GM19395 (cell line): ENCODE measurements around the gene KRTAP29-1.
"Not testable (repeated sequence)": the region's sequence is repeated elsewhere in the genome, so short reads cannot be mapped to it uniquely, and the experiment has no call there.

ENCODE experiments used
- ATAC-seq: cut with Tn5 transposase; IDR thresholded peaks from one replicate; pipeline ENCODE4 v1.9.1; 2021; ENCODE audit warnings: mild to moderate bottlenecking, moderate library complexity; ENCODE audit not compliant: unreplicated experiment

Gene KRTAP29-1

DNA sequence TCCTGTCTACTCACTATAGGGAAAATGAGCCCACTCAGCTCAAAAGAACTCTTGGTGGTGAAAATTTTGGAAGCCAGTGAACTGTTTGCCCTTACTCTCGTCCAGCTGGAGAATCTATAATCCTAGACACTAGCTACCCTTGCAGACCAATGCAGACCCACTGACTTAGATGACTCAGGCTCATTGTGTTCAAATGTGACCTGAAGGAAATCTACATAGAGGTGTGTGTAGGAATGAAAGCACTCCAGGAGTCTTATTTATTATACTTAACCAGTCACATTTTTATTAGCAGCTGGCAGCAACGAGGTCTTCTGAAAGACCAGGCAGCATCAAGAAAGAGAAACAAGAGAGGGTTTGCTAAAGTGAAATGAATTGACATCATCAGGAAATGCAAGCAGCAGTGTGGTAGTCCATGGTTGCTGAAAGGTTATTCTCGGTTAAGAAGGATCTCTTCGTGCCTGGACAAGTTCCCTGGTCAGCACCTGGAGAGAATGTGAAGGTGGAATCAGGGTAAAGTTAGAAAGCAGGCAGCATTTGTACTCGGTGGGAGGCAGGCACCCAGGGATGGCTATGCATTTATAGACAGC lies 1.4 kb downstream of the KRTAP29-1 start:
- ATAC-seq = no peak

DNA sequence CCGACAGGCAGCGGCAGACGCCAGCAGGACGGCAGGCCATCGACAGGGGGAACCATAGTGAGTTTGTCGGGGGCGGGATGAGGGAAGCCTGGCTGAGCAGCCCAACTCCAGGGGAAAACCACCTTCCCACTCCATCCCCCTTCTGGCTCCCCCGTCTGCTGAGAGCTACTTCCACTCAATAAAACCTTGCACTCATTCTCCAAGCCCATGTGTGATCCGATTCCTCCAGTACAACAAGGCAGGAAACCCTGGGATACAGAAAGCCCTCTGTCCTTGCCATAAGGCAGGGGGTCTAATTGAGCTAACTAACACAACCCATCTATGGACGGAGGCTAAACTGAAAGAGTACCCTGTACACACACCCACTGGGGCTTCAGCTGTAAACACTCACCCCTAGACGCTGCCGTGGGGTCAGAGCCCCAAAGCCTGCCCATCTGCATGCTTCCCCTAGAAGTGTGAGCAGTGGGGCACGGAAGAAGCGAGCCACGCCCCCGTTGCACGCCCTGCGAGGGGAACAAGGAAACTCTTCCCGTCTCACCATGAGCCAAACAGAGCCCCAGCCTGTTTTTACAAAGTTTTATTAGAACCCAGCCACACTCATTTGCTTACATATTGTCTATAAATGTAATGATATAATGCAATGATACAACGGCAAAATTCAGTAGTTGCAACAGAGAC lies 4.1 kb downstream of the KRTAP29-1 start:
- no peak for ATAC-seq

DNA sequence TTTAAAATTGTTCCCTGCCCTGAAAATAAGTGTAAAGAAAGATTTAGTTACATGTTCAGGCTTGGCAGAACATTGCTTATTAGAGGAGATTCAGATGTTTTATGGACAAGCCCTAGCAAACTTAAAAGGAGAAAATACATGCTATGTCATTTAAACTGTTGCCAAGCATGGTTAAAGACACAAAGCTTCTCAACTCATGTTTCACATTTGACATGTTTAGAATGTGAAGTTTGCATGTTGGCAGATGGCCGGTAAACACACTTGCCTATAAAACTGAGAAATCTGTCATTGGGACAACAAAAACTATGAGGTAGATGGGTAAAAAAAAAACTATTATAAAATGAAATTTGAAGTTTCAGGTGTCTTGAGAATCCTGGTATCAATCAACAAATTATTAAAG lies 5.8 kb downstream of the KRTAP29-1 start:
- ATAC-seq = no peak

DNA sequence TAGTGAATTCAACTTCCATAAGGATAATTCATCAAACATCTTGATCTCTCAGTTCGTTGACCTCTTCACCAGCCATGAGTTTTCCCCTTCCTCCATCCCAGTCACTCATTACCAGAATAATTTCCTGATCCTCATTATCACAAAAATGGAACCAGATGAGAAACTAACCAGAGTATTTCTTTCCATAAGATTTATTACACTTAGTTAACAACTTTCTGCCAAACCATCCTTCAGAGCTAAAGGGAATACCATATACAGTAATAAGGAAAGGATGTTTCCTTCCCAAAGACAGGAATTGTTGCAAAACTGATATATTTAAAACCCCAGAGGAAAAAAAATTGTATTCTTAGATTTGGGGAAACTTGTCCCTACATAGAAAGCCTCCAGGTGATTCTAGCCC lies 8.6 kb downstream of the KRTAP29-1 start:
- ATAC-seq = no peak

DNA sequence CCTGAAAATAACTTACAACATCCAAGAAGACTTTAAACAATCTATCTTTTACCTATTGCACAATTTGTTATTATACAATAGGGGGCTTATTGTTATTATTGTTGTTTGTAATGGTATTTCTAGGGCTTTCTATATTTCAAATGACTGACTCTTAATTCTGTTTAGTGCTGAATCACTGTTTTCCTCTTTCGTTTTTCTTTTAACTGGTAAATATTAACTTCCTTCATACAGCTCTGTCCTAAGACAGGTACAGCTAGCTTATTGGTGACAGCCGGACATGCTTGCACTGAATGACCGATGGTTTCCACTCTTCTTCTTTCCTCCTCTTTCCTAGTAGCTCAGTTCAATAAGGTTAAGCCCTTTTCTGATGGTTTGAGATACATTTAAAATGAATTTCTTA lies 15.6 kb downstream of the KRTAP29-1 start:
- no peak for ATAC-seq

DNA sequence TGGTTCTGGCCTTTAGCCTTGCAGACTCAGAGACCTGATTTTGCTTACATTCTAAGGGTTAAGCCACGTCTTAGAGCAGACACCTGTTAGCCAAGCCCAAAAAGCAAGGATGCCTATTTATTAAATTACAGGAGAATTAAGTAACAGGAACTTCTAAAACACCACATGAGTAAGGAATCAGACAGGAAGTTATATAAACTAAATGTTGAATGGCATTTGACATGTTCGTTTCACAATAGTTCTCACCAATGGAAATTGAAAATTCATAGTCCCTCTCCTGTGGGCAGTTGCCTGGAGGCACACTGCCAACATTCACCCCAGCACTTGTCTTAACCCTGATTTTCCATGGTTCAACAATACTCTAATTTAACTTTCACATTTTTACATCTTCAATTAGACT lies 18.1 kb downstream of the KRTAP29-1 start:
- ATAC-seq = no peak

DNA sequence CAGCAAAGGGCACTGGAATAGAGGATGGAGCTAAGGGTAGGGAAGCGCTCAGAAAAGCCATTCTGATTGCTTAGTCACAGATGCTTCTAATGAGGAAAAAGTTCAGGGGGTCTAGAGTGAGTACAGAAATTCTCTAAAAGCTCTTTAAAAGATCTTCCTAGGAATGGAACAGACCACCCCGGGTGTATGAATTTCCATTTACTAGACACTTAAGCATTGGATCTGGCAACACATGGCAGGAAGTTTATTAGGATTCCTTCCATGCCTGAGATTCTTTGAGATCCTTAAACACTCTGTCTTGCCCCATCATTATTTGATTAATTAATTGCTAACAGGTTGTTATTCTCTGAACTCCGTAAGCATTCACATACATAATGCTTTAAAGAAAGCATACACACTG lies 18.6 kb downstream of the KRTAP29-1 start:
- ATAC-seq = no peak

DNA sequence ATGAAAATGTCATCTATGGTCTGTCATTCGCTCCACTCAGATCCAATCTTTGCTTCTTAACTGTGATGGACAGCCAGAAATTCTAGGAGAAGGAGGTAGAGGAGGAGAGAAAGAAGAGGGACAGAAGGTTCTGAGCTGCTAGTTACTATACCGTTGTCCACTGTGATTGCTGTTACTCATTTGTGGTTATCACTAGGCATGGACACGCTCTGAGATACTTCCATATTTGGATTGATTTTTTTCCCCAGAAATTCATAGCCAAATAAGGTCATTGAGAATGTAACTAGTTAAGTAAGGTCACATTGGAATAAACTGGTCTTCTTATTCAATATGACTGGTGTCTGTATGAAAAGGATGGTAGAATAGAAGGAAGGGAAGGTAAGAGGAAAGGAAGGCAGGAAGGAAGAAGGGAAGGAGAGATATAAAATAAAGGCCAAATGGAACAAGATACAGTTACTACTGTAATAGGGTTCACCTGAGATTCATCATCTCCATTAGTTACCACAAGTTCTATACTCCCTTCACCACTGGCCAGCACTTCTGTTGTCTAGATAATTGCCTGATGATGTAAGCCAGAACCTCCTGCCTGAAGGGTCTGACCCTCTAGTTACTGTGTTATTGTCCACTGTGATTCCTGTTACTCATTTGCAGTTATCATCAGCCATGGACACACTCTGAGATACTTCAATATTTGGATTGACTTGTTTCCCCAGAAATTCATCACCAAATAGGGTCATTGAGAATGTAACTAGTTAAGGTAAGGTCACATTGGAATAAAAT lies 24.3 kb downstream of the KRTAP29-1 start:
- ATAC-seq = no peak

DNA sequence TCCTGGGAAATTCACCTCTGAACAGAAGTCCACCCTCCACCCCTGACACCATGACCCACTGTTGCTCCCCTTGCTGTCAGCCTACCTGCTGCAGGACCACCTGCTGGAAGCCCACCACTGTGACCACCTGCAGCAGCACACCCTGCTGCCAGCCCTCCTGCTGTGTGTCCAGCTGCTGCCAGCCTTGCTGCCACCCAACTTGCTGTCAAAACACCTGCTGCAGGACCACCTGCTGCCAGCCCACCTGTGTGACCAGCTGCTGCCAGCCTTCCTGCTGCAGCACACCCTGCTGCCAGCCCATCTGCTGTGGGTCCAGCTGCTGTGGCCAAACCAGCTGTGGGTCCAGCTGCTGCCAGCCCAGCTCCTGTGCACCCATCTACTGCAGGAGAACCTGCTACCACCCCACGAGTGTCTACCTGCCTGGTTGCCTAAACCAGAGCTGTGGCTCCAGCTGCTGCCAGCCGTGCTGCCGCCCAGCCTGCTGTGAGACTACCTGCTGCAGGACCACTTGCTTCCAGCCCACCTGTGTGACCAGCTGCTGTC lies 26.9 kb downstream of the KRTAP29-1 start, which contains the start of gene KRTAP9-7:
Gene KRTAP9-7 (plus strand): TSS at position 51 of the 543 bp plus-strand sequence. CDS start 0 bp downstream, at position 51.
- not testable (repeated sequence) for ATAC-seq

DNA sequence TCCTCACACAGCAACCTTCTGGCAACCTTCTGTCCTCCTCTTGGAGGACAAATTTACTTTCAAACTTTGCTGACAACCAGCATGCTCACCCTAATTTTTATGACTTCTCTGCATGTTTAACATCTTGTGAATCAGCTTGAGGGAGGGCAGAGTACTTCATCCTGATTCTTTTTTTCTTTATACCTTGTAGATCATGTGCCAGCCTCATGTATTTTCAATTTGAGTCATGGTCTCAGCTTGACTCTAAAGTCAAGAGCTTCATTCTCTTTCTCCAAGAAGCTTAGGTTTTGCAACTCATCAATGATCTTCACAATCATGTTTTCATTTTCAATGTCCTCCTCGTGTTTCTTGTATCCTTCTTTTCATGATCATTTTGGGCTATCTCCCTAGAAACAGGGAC lies 30.8 kb downstream of the KRTAP29-1 start:
- ATAC-seq = no peak

DNA sequence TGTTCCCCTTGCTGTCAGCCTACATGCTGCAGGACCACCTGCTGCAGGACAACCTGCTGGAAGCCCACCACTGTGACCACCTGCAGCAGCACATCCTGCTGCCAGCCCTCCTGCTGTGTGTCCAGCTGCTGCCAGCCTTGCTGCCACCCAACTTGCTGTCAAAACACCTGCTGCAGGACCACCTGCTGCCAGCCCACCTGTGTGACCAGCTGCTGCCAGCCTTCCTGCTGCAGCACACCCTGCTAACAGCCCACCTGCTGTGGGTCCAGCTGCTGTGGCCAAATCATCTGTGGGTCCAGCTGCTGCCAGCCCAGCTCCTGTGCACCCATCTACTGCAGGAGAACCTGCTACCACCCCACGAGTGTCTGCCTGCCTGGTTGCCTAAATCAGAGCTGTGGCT lies 31.3 kb downstream of the KRTAP29-1 start:
- ATAC-seq = not testable (repeated sequence)

DNA sequence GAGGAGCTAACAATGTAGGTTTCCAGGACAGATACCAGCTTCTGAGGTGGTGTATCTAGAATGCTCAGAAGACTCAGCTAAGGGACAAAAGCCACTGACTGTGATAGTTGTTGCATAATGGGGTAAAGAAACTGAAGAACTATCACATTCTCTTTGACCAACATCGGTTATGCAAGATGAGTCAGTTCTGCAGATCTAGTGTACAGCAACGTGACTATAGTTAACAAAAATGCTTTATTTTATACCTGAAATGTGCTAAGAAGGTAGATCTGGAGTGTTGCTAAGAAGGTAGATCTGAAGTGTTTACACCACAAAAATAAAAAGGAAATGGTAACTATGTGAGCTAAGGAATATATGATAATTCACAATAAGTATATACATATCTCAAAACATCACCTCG lies 34.9 kb downstream of the KRTAP29-1 start:
- ATAC-seq = no peak

DNA sequence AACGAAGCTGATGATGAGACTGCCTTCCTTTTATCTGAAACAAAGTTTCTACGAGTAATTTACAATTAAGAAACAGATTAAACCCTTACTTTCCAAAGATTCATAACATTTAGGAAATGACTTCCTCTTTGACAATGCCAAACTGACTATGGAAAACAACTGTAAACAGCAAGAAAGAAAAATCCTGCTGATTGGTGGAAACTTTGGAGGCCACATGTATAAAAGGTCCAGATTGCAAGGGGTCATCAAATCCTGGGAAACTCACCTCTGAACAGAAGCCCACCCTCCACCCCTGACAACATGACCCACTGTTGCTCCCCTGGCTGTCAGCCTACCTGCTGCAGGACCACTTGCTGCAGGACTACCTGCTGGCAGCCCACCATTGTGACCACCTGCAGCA lies 37.6 kb downstream of the KRTAP29-1 start, which contains the start of gene KRTAP9-6:
Gene KRTAP9-6 (plus strand): TSS at position 301 of the 400 bp plus-strand sequence. CDS start 0 bp downstream, at position 301.
- no peak for ATAC-seq

DNA sequence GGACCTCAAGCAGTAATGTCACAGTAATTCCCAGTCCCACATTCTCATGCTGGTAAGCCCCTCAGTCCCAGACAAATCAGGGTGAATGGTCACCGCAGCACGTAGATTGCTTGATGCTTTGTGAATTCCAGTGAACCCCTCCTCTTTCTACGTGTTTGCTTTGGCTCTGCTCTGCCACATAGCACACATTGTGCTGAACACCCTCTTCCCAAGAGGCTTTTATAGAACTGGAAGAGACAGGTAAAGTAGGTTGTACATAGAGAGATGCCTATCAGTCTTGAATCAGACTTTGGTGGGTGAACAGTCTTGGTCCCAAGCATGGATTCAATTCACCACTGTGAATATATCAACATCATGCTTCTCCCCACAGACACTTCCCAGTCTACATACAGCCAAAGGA lies 38.1 kb downstream of the KRTAP29-1 start:
- no peak for ATAC-seq

DNA sequence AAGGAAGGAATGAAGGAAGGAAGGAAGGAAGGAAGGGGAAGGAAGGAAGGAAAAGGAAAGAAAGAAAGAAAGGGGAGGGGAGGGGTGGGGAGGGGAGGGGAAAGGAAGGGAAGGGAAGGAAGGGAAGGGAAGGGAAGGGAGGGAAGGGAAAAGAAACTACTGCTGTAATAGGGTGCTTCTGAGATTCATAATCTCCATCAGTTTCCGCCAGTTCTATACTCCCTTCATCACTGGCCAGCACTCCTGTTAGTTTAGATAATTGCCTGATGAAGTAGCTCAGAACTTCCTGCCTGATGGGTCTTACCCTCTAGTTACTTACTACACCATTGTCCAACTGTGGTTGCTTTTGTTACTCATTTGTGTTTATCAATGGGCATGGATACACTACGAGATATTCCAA lies 39.4 kb downstream of the KRTAP29-1 start:
- no peak for ATAC-seq

DNA sequence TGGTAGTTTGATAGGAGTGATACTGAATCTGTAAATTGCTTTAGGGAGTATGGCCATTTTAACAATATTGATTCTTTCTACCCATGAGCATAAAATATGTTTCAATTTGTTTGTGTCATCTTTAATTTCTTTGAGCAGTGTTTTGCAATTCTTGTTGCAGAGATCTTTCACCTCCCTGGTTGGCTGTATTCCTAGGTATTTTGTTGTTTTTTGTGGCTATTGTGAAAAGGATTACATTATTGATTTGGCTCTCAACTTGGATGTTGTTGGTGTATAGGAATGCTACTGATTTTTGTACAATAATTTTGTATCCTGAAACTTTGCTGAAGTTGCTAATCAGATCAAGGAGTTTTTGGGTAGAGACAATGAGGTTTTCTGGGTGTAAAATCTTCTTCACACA lies 44.2 kb downstream of the KRTAP29-1 start:
- no peak for ATAC-seq

DNA sequence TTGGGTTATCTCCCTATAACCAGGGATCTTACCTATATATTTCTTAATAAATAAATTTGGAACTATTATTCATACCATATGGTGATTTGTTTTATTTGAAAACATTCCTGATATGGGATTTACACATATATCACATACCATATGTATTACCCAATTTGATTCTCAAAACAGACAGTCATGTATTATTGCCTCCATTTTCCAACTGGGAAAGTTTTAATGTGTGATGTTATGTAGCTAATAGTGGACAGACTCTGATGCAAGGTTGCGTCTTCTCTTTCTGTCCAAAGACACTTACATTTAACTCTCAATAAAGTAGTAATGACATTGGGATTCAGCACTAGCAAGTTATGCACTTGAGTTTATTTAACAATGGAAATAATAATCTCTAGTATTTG lies 46.4 kb downstream of the KRTAP29-1 start:
- no peak for ATAC-seq

DNA sequence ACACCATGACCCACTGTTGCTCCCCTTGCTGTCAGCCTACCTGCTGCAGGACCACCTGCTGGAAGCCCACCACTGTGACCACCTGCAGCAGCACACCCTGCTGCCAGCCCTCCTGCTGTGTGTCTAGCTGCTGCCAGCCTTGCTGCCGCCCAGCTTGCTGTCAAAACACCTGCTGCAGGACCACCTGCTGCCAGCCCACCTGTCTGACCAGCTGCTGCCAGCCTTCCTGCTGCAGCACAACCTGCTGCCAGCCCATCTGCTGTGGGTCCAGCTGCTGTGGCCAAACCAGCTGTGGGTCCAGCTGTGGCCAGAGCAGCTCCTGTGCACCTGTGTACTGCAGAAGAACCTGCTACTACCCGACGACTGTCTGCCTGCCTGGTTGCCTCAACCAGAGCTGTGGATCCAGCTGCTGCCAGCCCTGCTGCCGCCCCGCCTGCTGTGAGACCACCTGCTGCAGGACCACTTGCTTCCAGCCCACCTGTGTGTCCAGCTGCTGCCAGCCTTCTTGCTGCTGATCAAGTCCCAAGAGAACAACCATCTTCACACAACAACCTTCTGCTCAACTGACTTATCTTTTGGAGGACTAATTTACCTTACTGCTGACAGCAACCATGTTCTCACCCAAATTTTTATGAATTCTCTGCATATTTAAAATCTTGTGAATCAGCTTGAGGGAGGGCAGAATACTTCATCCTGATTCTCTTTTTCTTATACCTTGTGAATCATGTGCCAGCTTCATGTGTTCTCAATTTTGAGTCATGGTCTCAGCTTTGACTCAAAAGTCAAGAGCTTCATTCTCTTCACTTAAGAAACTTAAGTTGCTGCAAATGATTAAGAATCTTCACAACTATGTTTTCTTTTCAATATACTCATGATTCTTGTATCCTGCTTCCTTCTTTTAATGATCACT lies 47.0 kb downstream of the KRTAP29-1 start, which contains the start of gene KRTAP9-9:
Gene KRTAP9-9 (plus strand): TSS at position 4 of the 910 bp plus-strand sequence.
- ATAC-seq = not testable (repeated sequence)

DNA sequence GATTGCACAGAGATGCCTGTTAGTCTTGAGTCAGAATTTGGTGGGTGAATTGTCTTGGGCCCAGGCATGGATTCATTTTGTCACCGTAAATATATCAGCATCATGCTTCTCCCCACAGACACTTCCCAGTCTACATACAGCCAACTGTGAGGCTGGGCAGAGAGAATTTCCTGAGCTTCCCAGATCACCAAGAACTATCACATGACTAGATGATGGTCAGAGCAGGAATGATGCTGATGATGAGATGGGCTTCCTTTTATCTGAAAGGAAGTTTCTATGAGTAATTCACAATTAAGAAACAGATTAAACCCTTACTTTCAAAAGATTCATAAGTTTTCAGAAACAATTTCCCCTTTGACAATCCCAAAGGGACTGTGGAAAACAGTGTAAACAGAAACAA lies 47.8 kb downstream of the KRTAP29-1 start:
- no peak for ATAC-seq
